Measurements from ENCODE around the gene DDR1.

DNA sequence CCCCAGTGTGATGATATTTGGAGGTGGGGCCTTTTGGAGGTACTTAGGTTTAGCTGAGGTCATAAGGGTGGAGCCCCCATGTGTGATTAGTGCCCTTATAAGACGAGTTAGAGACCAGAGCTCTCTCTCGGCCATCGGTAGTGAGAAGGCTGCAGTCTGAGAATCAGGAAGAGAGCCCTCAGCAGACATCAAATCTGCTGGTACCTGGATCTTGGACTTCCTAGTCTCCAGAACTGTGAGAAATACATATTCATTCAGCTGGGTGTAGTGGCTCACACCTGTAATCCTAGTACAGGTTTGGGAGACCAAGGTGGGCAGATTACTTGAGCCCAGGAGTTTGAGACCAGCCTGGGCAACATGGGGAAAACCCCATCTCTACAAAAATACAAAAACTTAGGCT is 48.7 kb upstream of the DDR1 start:
- TF ChIP-seq POLR2AphosphoS5 (IDR thresholded peaks at IDR 0.05; ENCODE audit: low read depth, low read length): no peak
- TF ChIP-seq SIN3A (IDR thresholded peaks at IDR 0.05; ENCODE audit: borderline replicate concordance, insufficient read depth, low read length): no peak
- TF ChIP-seq REST (IDR thresholded peaks at IDR 0.05; ENCODE audit: insufficient read depth in 1 of 2, low read depth in 2 of 2, low read length in 2 of 2): no peak
- no peak for TF ChIP-seq TAF1 (IDR thresholded peaks at IDR 0.05; ENCODE audit: borderline replicate concordance, insufficient read depth, low read length)
